Measurements from ENCODE around the gene TRIM7.

DNA sequence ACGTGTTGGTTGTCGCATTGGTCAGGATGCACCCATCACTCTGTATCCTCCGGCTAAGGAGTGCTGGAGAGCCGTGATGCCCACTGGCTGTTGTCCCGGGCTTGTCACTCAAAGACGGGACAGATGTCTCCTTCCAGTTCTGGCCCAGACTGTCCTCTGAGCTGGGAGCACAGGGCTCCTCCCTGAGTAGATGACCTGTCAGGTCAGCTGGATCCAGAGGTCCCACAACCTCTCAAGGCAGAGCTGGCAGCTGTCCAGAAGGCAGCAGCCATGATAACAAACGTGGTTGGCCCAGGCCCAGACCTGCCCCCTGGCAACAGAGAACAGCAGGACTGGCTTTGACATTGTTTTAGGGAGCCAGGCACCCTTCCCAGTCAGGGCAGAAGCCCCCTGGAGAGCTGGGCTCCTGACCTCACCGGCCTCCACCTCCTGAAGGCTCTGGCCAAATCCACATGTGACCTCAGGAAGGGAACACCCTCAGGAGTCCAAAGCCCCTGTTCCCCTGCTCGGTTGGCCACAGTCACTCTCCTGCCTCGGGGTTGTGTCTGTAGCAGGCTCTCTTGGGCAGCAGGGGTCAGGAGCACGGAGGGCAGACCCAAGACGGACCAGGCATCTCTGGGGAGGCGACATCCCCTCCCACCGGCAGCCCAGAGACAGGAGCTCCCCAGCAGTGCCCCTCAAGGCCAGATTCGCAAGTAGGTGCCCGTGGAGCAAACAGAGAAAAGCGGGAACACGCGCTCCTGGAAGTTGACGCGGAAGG, 10.3 kb downstream of the TRIM7 start:
- TF ChIP-seq, protein P1, sequence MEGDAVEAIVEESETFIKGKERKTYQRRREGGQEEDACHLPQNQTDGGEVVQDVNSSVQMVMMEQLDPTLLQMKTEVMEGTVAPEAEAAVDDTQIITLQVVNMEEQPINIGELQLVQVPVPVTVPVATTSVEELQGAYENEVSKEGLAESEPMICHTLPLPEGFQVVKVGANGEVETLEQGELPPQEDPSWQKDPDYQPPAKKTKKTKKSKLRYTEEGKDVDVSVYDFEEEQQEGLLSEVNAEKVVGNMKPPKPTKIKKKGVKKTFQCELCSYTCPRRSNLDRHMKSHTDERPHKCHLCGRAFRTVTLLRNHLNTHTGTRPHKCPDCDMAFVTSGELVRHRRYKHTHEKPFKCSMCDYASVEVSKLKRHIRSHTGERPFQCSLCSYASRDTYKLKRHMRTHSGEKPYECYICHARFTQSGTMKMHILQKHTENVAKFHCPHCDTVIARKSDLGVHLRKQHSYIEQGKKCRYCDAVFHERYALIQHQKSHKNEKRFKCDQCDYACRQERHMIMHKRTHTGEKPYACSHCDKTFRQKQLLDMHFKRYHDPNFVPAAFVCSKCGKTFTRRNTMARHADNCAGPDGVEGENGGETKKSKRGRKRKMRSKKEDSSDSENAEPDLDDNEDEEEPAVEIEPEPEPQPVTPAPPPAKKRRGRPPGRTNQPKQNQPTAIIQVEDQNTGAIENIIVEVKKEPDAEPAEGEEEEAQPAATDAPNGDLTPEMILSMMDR (conservative IDR thresholded peaks at IDR 0.05; ENCODE audit: low read length): no peak
- TF ChIP-seq EZH2phosphoT487 (IDR thresholded peaks at IDR 0.05; ENCODE audit: borderline replicate concordance): no peak
